Right lobe of liver (tissue), 4 donors: ENCODE data around the gene GRM7.

Source experiments
- CTCF ChIP-seq, 4 donors: fragments of 200-600 bp in 3 of 4; fragments of 450-650 bp in 1 of 4; IDR thresholded peaks; one replicate each; pipeline versions ENCODE4 v1.5.1 to v1.8.0; 2016 to 2022; ENCODE audit warnings: antibody characterized with exemption in 4 of 4, mild to moderate bottlenecking in 2 of 4
- POLR2A ChIP-seq: fragments of 450-650 bp; IDR thresholded peaks from one replicate; pipeline ENCODE4 v1.6.1; 2017; ENCODE audit warnings: antibody characterized with exemption, mild to moderate bottlenecking
- donor health status: DM: no; HTN: no; CAD: no.
- donor health status: DM: no; HTN: no; CAD: no.
- donor health status: DM: no; HTN: yes; CAD: no.

- TF ChIP-seq CTCF (IDR thresholded peaks at IDR 0.05) (no peak), POLR2A (no peak)
Observed at GRCh38 chr3:6928064-6928463, 67.1 kb downstream of the GRM7 start.
